ENCODE data around the gene PGBD1.

DNA sequence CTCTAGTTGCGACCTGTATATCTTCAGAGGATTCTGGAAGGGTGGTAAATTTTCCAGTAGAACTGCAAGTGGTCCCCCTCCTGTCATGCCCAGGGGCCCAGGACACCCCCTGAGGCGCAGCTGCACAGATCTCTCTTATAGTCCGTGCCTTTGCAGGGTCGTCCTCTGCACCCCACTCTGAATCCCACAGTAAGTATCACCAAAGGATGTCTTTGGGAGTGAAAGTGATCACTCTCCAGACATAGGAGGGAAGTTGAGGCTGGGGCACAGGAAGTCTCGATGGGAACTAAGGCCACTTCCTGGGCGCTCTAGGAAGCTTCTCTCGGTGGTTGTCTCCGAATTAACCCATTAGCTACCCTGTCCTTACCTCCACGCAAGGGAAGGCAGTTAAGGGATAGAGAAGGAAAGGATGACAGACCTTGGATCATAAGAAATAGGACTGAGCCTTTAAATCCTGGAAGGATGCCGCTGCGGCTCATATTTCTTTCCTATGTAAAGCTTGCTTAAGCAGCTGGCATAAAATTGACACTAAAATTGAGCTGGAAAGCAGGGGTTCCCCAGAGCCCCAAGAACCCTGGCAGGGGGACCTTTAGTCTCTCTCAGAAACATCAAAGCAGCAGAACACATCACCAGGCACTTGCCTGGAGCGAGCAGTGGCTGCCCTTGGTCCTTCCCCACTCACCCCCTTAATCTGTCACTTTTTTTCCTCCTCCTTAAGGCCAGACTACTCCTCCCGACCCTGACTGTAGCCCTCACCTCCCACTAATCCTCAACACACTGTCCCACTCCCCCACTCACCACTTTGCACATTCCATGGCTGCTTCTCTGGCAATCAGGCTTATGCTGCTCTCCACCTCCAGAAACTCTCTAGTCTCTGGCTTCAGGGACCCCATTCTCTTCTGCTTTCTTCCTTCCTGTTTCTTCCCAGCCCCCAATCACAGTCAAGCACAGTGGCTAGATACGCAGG, 29.1 kb upstream of the PGBD1 start, which contains the start of gene ZKSCAN4:
- TF ChIP-seq POLR2A (IDR thresholded peaks at IDR 0.05) (no peak), POLR2AphosphoS5 (IDR thresholded peaks at IDR 0.05) (peak in 2 of 3 donors; percentile 42 to 76)
- TF ChIP-seq, protein P1, sequence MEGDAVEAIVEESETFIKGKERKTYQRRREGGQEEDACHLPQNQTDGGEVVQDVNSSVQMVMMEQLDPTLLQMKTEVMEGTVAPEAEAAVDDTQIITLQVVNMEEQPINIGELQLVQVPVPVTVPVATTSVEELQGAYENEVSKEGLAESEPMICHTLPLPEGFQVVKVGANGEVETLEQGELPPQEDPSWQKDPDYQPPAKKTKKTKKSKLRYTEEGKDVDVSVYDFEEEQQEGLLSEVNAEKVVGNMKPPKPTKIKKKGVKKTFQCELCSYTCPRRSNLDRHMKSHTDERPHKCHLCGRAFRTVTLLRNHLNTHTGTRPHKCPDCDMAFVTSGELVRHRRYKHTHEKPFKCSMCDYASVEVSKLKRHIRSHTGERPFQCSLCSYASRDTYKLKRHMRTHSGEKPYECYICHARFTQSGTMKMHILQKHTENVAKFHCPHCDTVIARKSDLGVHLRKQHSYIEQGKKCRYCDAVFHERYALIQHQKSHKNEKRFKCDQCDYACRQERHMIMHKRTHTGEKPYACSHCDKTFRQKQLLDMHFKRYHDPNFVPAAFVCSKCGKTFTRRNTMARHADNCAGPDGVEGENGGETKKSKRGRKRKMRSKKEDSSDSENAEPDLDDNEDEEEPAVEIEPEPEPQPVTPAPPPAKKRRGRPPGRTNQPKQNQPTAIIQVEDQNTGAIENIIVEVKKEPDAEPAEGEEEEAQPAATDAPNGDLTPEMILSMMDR (IDR thresholded peaks at IDR 0.05) = no peak

Measured in stomach (tissue), 4 donors.